ENCODE data around the gene PLCXD3. TPM values are rescaled to one million over a fixed set of nuclear protein-coding genes. Genes with fewer than 3 reads are reported as not detected.
A peak's percentile ranks its signal among the peaks of the same experiment; 100 is the strongest.

The PLCXD3 gene
- total RNA-seq, 1 experiment from 2014 or later = 0.04 TPM

- TF ChIP-seq ATF2 (CRISPR knock-in tag; IDR thresholded peaks at IDR 0.05; ENCODE audit: borderline replicate concordance, low read depth) (no peak), ZNF232 (CRISPR knock-in tag; IDR thresholded peaks at IDR 0.05) (no peak), SMAD4 (CRISPR knock-in tag; IDR thresholded peaks at IDR 0.05) (no peak), SOX15 (CRISPR knock-in tag; IDR thresholded peaks at IDR 0.05) (no peak), MXD4 (CRISPR knock-in tag; IDR thresholded peaks at IDR 0.05; ENCODE audit: borderline replicate concordance) (no peak), CBFB (CRISPR knock-in tag; IDR thresholded peaks at IDR 0.05; ENCODE audit: low read depth) (no peak), STAT6 (CRISPR knock-in tag; conservative IDR thresholded peaks at IDR 0.05; ENCODE audit: low read depth) (no peak), ESRRA (CRISPR knock-in tag; IDR thresholded peaks at IDR 0.05; ENCODE audit: borderline replicate concordance) (no peak)
Observed at GRCh38 chr5:41532485-41532884, 22.1 kb upstream of the PLCXD3 start (continued).

- POLR2A ChIA-PET = no interaction called here
- Mint-ChIP-seq H3K4me3 (no peak overlapping the region), H3K27me3 (ENCODE audit: low read depth) (no peaks in the 10 kb centered on the region), H3K4me1 (peaks cover 8% of the 10 kb centered on the region), H3K36me3 (no peaks in the 10 kb centered on the region), H3K9me3 (peaks cover 22% of the 10 kb centered on the region; the same call in 1 of the 2 replicates), H3K27ac (peak overlapping the region; percentile 53; the same call in 1 of the 2 replicates)
- DNase-seq (ENCODE audit: low spot score) = no peak
- TF ChIP-seq ZNF396 (CRISPR knock-in tag; IDR thresholded peaks at IDR 0.05; ENCODE audit: borderline replicate concordance) = no peak
- TF ChIP-seq EMX1 (CRISPR knock-in tag; IDR thresholded peaks at IDR 0.05) = no peak
- TF ChIP-seq TEAD4 (CRISPR knock-in tag; IDR thresholded peaks at IDR 0.05) = no peak
- no peak for TF ChIP-seq PRDM15 (CRISPR knock-in tag; IDR thresholded peaks at IDR 0.05)
- no peak for TF ChIP-seq MAX (CRISPR knock-in tag; IDR thresholded peaks at IDR 0.05)
- TF ChIP-seq IRF1 (CRISPR knock-in tag; IDR thresholded peaks at IDR 0.05) = no peak
- TF ChIP-seq ATF1 (CRISPR knock-in tag; IDR thresholded peaks at IDR 0.05) = no peak
- TF ChIP-seq FOXP4 (CRISPR knock-in tag; IDR thresholded peaks at IDR 0.05) = no peak
- CTCF ChIA-PET = no interaction called here
- no peak for ATAC-seq
Observed at GRCh38 chr5:41527201-41527779, 16.9 kb upstream of the PLCXD3 start.

Measured in WTC11 (cell line).